H9 (cell line): ENCODE results near the gene GALNT10. TPM values are rescaled to one million over a fixed set of nuclear protein-coding genes. Genes with fewer than 3 reads are reported as not detected.

Experiments
- DNase-seq: peaks from one replicate; pipeline ENCODE4 v3.0.0-alpha.2; 2017
- H2AFZ ChIP-seq: one replicate; pipeline ENCODE4 v1.6.1; 2013; ENCODE audit warnings: mild to moderate bottlenecking, low read length, control low read depth, moderate library complexity
- H2AK5ac ChIP-seq: 2 replicates; pipeline ENCODE4 v1.6.1; 2013; ENCODE audit warnings: low read length, control low read depth, mixed read lengths; ENCODE audit not compliant: insufficient read length
- H2BK120ac ChIP-seq: one replicate; pipeline ENCODE4 v1.6.1; 2013; ENCODE audit warnings: low read depth, mild to moderate bottlenecking, low read length, control low read depth, inconsistent platforms; ENCODE audit not compliant: poor library complexity, severe bottlenecking
- H2BK12ac ChIP-seq: 2 replicates; pipeline ENCODE4 v1.6.1; 2013; ENCODE audit warnings: low read length, control low read depth, mixed read lengths, low read depth; ENCODE audit not compliant: insufficient read length
- H2BK15ac ChIP-seq: 2 replicates; pipeline ENCODE4 v1.6.1; 2013; ENCODE audit warnings: low read depth, low read length, control low read depth
- H2BK20ac ChIP-seq: one replicate; pipeline ENCODE4 v1.6.1; 2013; ENCODE audit warnings: low read depth, mild to moderate bottlenecking, low read length, control low read depth, inconsistent platforms; ENCODE audit not compliant: poor library complexity, severe bottlenecking
- H2BK5ac ChIP-seq: 2 replicates; pipeline ENCODE4 v1.6.1; 2013; ENCODE audit warnings: low read length, control low read depth, mixed read lengths; ENCODE audit not compliant: insufficient read length
- H3K14ac ChIP-seq: 2 replicates; pipeline ENCODE4 v1.6.1; 2013; ENCODE audit warnings: low read length, control low read depth; ENCODE audit not compliant: insufficient read depth
- H3K18ac ChIP-seq: 2 replicates; pipeline ENCODE4 v1.6.1; 2013; ENCODE audit warnings: low read depth, mild to moderate bottlenecking, mixed read lengths, low read length, control low read depth; ENCODE audit not compliant: insufficient read length
- H3K23ac ChIP-seq: 2 replicates; pipeline ENCODE4 v1.6.1; 2013; ENCODE audit warnings: low read length, control low read depth, mixed read lengths, low read depth; ENCODE audit not compliant: insufficient read length
- H3K23me2 ChIP-seq: 2 replicates; pipeline ENCODE4 v1.6.1; 2013; ENCODE audit warnings: low read depth, mild to moderate bottlenecking, mixed read lengths, low read length, control low read depth; ENCODE audit not compliant: insufficient read length, poor library complexity, severe bottlenecking
- H3K27ac ChIP-seq: 2 replicates; pipeline ENCODE4 v1.5.1; 2013; ENCODE audit warnings: low read length, control low read depth, mixed read lengths, low read depth; ENCODE audit not compliant: insufficient read length
- H3K27me3 ChIP-seq: 2 replicates; pipeline ENCODE4 v1.6.1; 2013; ENCODE audit warnings: low read length, control low read depth, inconsistent platforms; ENCODE audit not compliant: insufficient read depth
- H3K4ac ChIP-seq: 2 replicates; pipeline ENCODE4 v1.6.1; 2013; ENCODE audit warnings: low read depth, mild to moderate bottlenecking, control low read depth, inconsistent platforms, low read length, moderate library complexity
- H3K4me1 ChIP-seq: 2 replicates; pipeline ENCODE4 v1.6.1; 2013; ENCODE audit warnings: low read length, control low read depth, inconsistent platforms; ENCODE audit not compliant: insufficient read depth
- H3K4me2 ChIP-seq: 2 replicates; pipeline ENCODE4 v1.6.1; 2013; ENCODE audit warnings: low read length, control low read depth, mixed read lengths; ENCODE audit not compliant: insufficient read length, insufficient read depth
- H3K56ac ChIP-seq: 2 replicates; pipeline ENCODE4 v1.6.1; 2013; ENCODE audit warnings: low read depth, mild to moderate bottlenecking, mixed read lengths, low read length, control low read depth; ENCODE audit not compliant: insufficient read length
- H3K79me1 ChIP-seq: 2 replicates; pipeline ENCODE4 v1.6.1; 2013; ENCODE audit warnings: low read depth, mild to moderate bottlenecking, moderate library complexity, low read length, control low read depth, inconsistent platforms; ENCODE audit not compliant: insufficient read depth, poor library complexity, severe bottlenecking
- H3K79me2 ChIP-seq: 2 replicates; pipeline ENCODE4 v1.6.1; 2013; ENCODE audit warnings: low read length, control low read depth, inconsistent platforms; ENCODE audit not compliant: insufficient read depth
- H3K9ac ChIP-seq: 2 replicates; pipeline ENCODE4 v1.6.1; 2013; ENCODE audit warnings: low read length, control low read depth, mixed read lengths; ENCODE audit not compliant: insufficient read length; ENCODE audit errors: extremely low read depth
- H3K9me3 ChIP-seq: one replicate; pipeline ENCODE4 v1.6.1; 2013; ENCODE audit warnings: low read depth, low read length, inconsistent platforms; ENCODE audit not compliant: control insufficient read depth
- H3T11ph ChIP-seq: one replicate; pipeline ENCODE4 v1.6.1; 2013; ENCODE audit warnings: mild to moderate bottlenecking, low read length, control low read depth, inconsistent platforms
- H4K20me1 ChIP-seq: one replicate; pipeline ENCODE4 v1.6.1; 2013; ENCODE audit not compliant: control insufficient read depth, insufficient read length, insufficient read depth
- H4K5ac ChIP-seq: 2 replicates; pipeline ENCODE4 v1.6.1; 2013; ENCODE audit warnings: low read depth, mild to moderate bottlenecking, mixed read lengths, low read length, control low read depth; ENCODE audit not compliant: insufficient read length
- H4K8ac ChIP-seq: replicated peaks from 2 replicates; pipeline ENCODE4 v1.6.1; 2013; ENCODE audit warnings: low read length, control low read depth, mixed read lengths, low read depth; ENCODE audit not compliant: insufficient read length
- H4K91ac ChIP-seq: 2 replicates; pipeline ENCODE4 v1.6.1; 2013; ENCODE audit warnings: low read depth, mild to moderate bottlenecking, moderate library complexity, mixed read lengths, low read length, control low read depth; ENCODE audit not compliant: insufficient read length
- H3K27ac Mint-ChIP-seq, 3 experiments: 2 replicates in 2 of 3; 3 replicates in 1 of 3; pipeline ENCODE4 v1.8.0; 2020 to 2021; ENCODE audit warnings: mixed read lengths in 3 of 3, mild to moderate bottlenecking in 1 of 3, moderate library complexity in 1 of 3
- H3K27me3 Mint-ChIP-seq: 2 replicates; pipeline ENCODE4 v1.8.0; 2021; ENCODE audit warnings: low read depth, mild to moderate bottlenecking, moderate library complexity, mixed read lengths
- H3K36me3 Mint-ChIP-seq, 3 experiments: 2 replicates in 2 of 3; 3 replicates in 1 of 3; pipeline ENCODE4 v1.8.0; 2020 to 2021; ENCODE audit warnings: low read depth in 3 of 3, mixed read lengths in 3 of 3; ENCODE audit not compliant: insufficient read depth in 1 of 3
- H3K4me1 Mint-ChIP-seq, 2 experiments: 2 replicates each; pipeline ENCODE4 v1.8.0; 2020; ENCODE audit warnings: mixed read lengths in 2 of 2
- H3K4me3 Mint-ChIP-seq, 2 experiments: 2 replicates in 1 of 2; 3 replicates in 1 of 2; pipeline ENCODE4 v1.8.0; 2020 to 2021; ENCODE audit warnings: mild to moderate bottlenecking in 2 of 2, mixed read lengths in 2 of 2, moderate library complexity in 1 of 2
- H3K9me3 Mint-ChIP-seq, 2 experiments: 2 replicates in 1 of 2; 3 replicates in 1 of 2; pipeline ENCODE4 v1.8.0; 2020; ENCODE audit warnings: mild to moderate bottlenecking in 2 of 2, mixed read lengths in 2 of 2, moderate library complexity in 1 of 2
- CTCF ChIP-seq: fragments of 200-600 bp; sonication (generic); conservative IDR thresholded peaks from 3 replicates; pipeline ENCODE4 v1.8.0; 2021; ENCODE audit warnings: antibody characterized with exemption, mild to moderate bottlenecking
- WGBS: extraction: QIAGEN DNeasy Blood & Tissue Kit; methylation state at CpG from one replicate; pipeline ENCODE4 v1.1.7; 2013; ENCODE audit warnings: missing lambda C conversion rate, low lambda C conversion rate, mixed read lengths; ENCODE audit not compliant: insufficient read length; ENCODE audit errors: extremely low coverage; 5-methylcytosine and 5-hydroxymethylcytosine counted together
- total RNA-seq: library from RNA; stranded (reverse); gene quantifications from 2 replicates; pipeline ENCODE4 v1.2.1, GENCODE V29; 2021

Gene GALNT10
- total RNA-seq, 1 experiment from 2014 or later = 15.4 TPM

- no peaks in the 10 kb centered on the region for H3K27me3 ChIP-seq
- H3K9me3 ChIP-seq = no peaks in the 10 kb centered on the region
- H4K91ac ChIP-seq = no peak overlapping the region
- H3T11ph ChIP-seq = no peak overlapping the region
- H4K8ac ChIP-seq = no peak overlapping the region
- H3K27ac ChIP-seq = no peak overlapping the region
- DNase-seq = no peak
- H3K56ac ChIP-seq = no peak overlapping the region
- H2BK12ac ChIP-seq = no peak overlapping the region
- no peak overlapping the region for H2AK5ac ChIP-seq
- no peak overlapping the region for H3K18ac ChIP-seq
- no peak overlapping the region for H3K4ac ChIP-seq
- no peak overlapping the region for H4K5ac ChIP-seq
- peaks cover 8% of the 10 kb centered on the region; the same call in 1 of the 2 replicates for H3K4me1 ChIP-seq
- H3K23me2 ChIP-seq = no peaks in the 10 kb centered on the region
- TF ChIP-seq CTCF = no peak
- no peaks in the 10 kb centered on the region for H3K79me1 ChIP-seq
- no peak overlapping the region for H3K4me2 ChIP-seq
- no peaks in the 10 kb centered on the region for H3K79me2 ChIP-seq
- no peak overlapping the region for H2BK20ac ChIP-seq
- no peak overlapping the region for H2BK5ac ChIP-seq
- no peaks in the 10 kb centered on the region for H4K20me1 ChIP-seq
- Mint-ChIP-seq H3K36me3 (no peaks in the 10 kb centered on the region), H3K27ac (no peak overlapping the region; a peak in 1 of 7 replicates), H3K9me3 (no peaks in the 10 kb centered on the region), H3K4me1 (peaks cover 25 to 30% of the 10 kb centered on the region in 2 experiments), H3K27me3 (no peaks in the 10 kb centered on the region; the same call in 1 of the 2 replicates), H3K4me3 (no peak overlapping the region)
- no peak overlapping the region for H2BK15ac ChIP-seq
- H3K14ac ChIP-seq = no peak overlapping the region
- WGBS = no CpG with 5 or more reads among the region's 5 CpGs
- H3K9ac ChIP-seq = no peak overlapping the region
- no peak overlapping the region for H2BK120ac ChIP-seq
- no peak overlapping the region for H2AFZ ChIP-seq
- H3K23ac ChIP-seq = no peak overlapping the region
Observed at GRCh38 chr5:154372661-154373060, 182.1 kb downstream of the GALNT10 start.
